SH-SY5Y (cell line): ENCODE data around the gene NOVA2.

Source experiments
- GATA2 ChIP-seq: IDR thresholded peaks from 2 replicates; pipeline ENCODE4 v1.6.1; 2011; ENCODE audit warnings: mild to moderate bottlenecking, low read depth, low read length
- GATA3 ChIP-seq: IDR thresholded peaks from 2 replicates; pipeline ENCODE4 v1.6.1; 2011; ENCODE audit warnings: low read depth, mild to moderate bottlenecking, low read length, moderate library complexity

GRCh38 chr19:45906221-45906620, 67.4 kb downstream of the NOVA2 start:
- no peak for TF ChIP-seq GATA2
- no peak for TF ChIP-seq GATA3
